RPMI8226 (cell line): ENCODE results near the gene NHERF2.

Source experiments
- DNase-seq: peaks from one replicate; pipeline ENCODE4 v3.0.0-alpha.2; 2015

NHERF2 gene

GRCh38 chr16:1991135-1991551 lies 35.6 kb upstream of the NHERF2 start:
- no peak for DNase-seq

- DNase-seq = no peak
These were observed 35.1 kb upstream of the NHERF2 start for GRCh38 chr16:1991588-1991947.

GRCh38 chr16:1991948-1992703 lies 34.6 kb upstream of the NHERF2 start:
- DNase-seq = peak; percentile 97

- no peak for DNase-seq
These were observed 33.9 kb upstream of the NHERF2 start for GRCh38 chr16:1992704-1993317.

GRCh38 chr16:1993731-1994131 lies 33.0 kb upstream of the NHERF2 start:
- DNase-seq = peak; percentile 38

GRCh38 chr16:1997494-1998359 lies 29.0 kb upstream of the NHERF2 start:
- no peak for DNase-seq

- no peak for DNase-seq
These were observed 28.3 kb upstream of the NHERF2 start for GRCh38 chr16:1998360-1998835.

GRCh38 chr16:1998852-1999801 lies 27.6 kb upstream of the NHERF2 start:
- no peak for DNase-seq

- DNase-seq = no peak
These were observed 26.7 kb upstream of the NHERF2 start for GRCh38 chr16:1999866-2000514.

GRCh38 chr16:2001035-2001434 lies 25.7 kb upstream of the NHERF2 start:
- no peak for DNase-seq

GRCh38 chr16:2001456-2002355 lies 25.0 kb upstream of the NHERF2 start:
- DNase-seq = no peak

- no peak for DNase-seq
These were observed 24.1 kb upstream of the NHERF2 start for GRCh38 chr16:2002406-2003230.

GRCh38 chr16:2003231-2003826 lies 23.4 kb upstream of the NHERF2 start:
- no peak for DNase-seq

GRCh38 chr16:2003827-2004641 lies 22.7 kb upstream of the NHERF2 start:
- peak; percentile 95 for DNase-seq

GRCh38 chr16:2004795-2005517 lies 21.7 kb upstream of the NHERF2 start:
- no peak for DNase-seq

- DNase-seq = no peak
These were observed 21.1 kb upstream of the NHERF2 start for GRCh38 chr16:2005646-2006045.

GRCh38 chr16:2006317-2006716 lies 20.4 kb upstream of the NHERF2 start:
- no peak for DNase-seq
